ENCODE data around the gene SMARCAD1.

Gene SMARCAD1

GRCh38 chr4:94207469-94208224 lies at the start of gene SMARCAD1:
Gene SMARCAD1, plus strand, starts transcription at chr4:94207865. Its CDS starts 530 bp downstream, at chr4:94208395.
- TF ChIP-seq CTCF (IDR thresholded peaks at IDR 0.05; ENCODE audit: borderline replicate concordance, control extremely low read depth, extremely low read depth, insufficient read depth, missing control alignments) = no peak
- in situ Hi-C loops (cut with MboI; ENCODE audit: low sequenced_read_pairs, unreplicated experiment) = no loop called here

GRCh38 chr4:94158883-94159282 lies 48.8 kb upstream of the SMARCAD1 start:
- TF ChIP-seq CTCF (IDR thresholded peaks at IDR 0.05; ENCODE audit: borderline replicate concordance, control extremely low read depth, extremely low read depth, insufficient read depth, missing control alignments) = no peak
- in situ Hi-C loops (cut with MboI; ENCODE audit: low sequenced_read_pairs, unreplicated experiment) = no loop called here
- no peak for DNase-seq (ENCODE audit: low spot score)

More at GRCh38 chr4:94207469-94208224, at the start of gene SMARCAD1:
- peak; percentile 87 for DNase-seq (ENCODE audit: low spot score)

DNA sequence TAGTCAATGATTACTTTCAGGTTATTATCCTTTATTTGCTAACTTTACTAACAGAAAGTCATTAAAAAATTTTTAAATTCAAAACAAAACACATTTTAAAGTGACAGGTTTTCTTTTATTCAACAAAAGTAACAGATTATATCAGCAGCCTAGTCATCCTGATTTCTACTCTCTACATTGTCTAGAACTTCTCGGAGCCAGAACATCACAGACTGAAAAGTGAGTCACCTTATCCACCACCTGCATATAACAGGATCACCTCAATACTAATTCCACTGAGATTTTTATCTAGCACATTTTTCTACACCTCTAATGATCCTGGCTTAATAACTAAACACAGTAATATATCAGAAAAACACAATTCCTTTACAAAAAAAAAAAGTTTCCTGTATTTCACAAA lies 47.9 kb upstream of the SMARCAD1 start:
- TF ChIP-seq CTCF (IDR thresholded peaks at IDR 0.05; ENCODE audit: borderline replicate concordance, control extremely low read depth, extremely low read depth, insufficient read depth, missing control alignments) = no peak
- in situ Hi-C loops (cut with MboI; ENCODE audit: low sequenced_read_pairs, unreplicated experiment) = no loop called here
- DNase-seq (ENCODE audit: low spot score) = no peak

DNA sequence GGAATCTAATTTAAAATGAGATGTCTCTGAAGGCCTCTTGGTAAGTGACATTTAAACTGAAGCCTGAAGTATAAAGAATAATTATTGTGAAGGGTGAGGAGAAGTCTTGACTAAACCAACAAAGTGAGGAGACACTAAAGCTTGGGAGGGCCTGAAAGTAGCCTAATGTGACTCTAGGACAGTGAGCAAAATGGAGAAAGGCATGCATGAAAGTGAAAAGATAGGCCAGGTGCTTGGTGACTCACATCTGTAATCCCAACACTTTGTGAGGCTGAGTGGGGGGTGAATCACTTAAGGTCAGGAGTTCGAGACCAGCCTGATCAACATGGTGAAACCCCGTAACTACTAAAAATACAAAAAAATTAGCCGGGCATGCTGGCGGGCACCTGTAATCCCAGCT lies 46.9 kb upstream of the SMARCAD1 start:
- no peak for DNase-seq (ENCODE audit: low spot score)
- in situ Hi-C loops (cut with MboI; ENCODE audit: low sequenced_read_pairs, unreplicated experiment) = no loop called here
- TF ChIP-seq CTCF (IDR thresholded peaks at IDR 0.05; ENCODE audit: borderline replicate concordance, control extremely low read depth, extremely low read depth, insufficient read depth, missing control alignments) = no peak

GRCh38 chr4:94165256-94165655 lies 42.4 kb upstream of the SMARCAD1 start:
- no peak for DNase-seq (ENCODE audit: low spot score)
- in situ Hi-C loops (cut with MboI; ENCODE audit: low sequenced_read_pairs, unreplicated experiment) = no loop called here
- TF ChIP-seq CTCF (IDR thresholded peaks at IDR 0.05; ENCODE audit: borderline replicate concordance, control extremely low read depth, extremely low read depth, insufficient read depth, missing control alignments) = no peak

GRCh38 chr4:94168321-94168720 lies 39.3 kb upstream of the SMARCAD1 start:
- in situ Hi-C loops (cut with MboI; ENCODE audit: low sequenced_read_pairs, unreplicated experiment) = no loop called here
- TF ChIP-seq CTCF (IDR thresholded peaks at IDR 0.05; ENCODE audit: borderline replicate concordance, control extremely low read depth, extremely low read depth, insufficient read depth, missing control alignments) = no peak
- DNase-seq (ENCODE audit: low spot score) = no peak
